Measurements from ENCODE around the gene PHETA2. TPM values are rescaled to one million over a fixed set of nuclear protein-coding genes. Genes with fewer than 3 reads are reported as not detected.

Gene PHETA2
- polyA plus RNA-seq, 1 donor (not counting 4 experiments of a cell fraction or from before 2014, with no cell fraction given), result 0.80 TPM

Small RNA genes lying within 50 kb of the gene (small RNA-seq; reads per million reads assigned to genes)
- 0 reads per million in 3 experiments for gene SNORD13P1 (ENCODE audit: insufficient read length in 3 of 3, low read depth in 3 of 3, low replicate concordance in 1 of 3)

Other genes with a start within 250 kb of the PHETA2 start
- 57.5 to 68.4 TPM (median 58.4 TPM) in 3 replicates for gene SREBF2, start 241.1 kb upstream of the PHETA2 start, polyA plus RNA-seq
- not detected in 3 replicates for gene SHISA8, start 159.2 kb upstream of the PHETA2 start, polyA plus RNA-seq
- 0.03 to 0.08 TPM (median 0.06 TPM) in 3 replicates for gene TNFRSF13C, start 147.4 kb upstream of the PHETA2 start, polyA plus RNA-seq
- gene CENPM, start 127.1 kb upstream of the PHETA2 start, polyA plus RNA-seq, result 1.3 to 10.1 TPM (median 4.8 TPM) in 3 replicates
- gene SEPTIN3, start 104.8 kb upstream of the PHETA2 start, polyA plus RNA-seq, result 0.05 to 0.07 TPM (median 0.06 TPM) in 3 replicates
- gene WBP2NL, start 75.5 kb upstream of the PHETA2 start, polyA plus RNA-seq, result 0.04 to 0.07 TPM in 2 of 3 replicates, not detected in the other
- gene NAGA, start 3.4 kb upstream of the PHETA2 start, polyA plus RNA-seq, result 17.0 to 20.9 TPM (median 20.5 TPM) in 3 replicates
- 21.1 to 30.0 TPM (median 21.6 TPM) in 3 replicates for gene SMDT1, start 5.5 kb downstream of the PHETA2 start, polyA plus RNA-seq
- gene NDUFA6, start 16.5 kb downstream of the PHETA2 start, polyA plus RNA-seq, result 46.3 to 86.7 TPM (median 54.6 TPM) in 3 replicates
- 0.74 to 2.8 TPM (median 0.81 TPM) in 3 replicates for gene CYP2D6, start 56.6 kb downstream of the PHETA2 start, polyA plus RNA-seq
- gene TCF20, start 196.4 kb downstream of the PHETA2 start, polyA plus RNA-seq, result 20.9 to 35.0 TPM (median 23.9 TPM) in 3 replicates